A673 (cell line): ENCODE data around the gene UNC45A. TPM values are rescaled to one million over a fixed set of nuclear protein-coding genes. Genes with fewer than 3 reads are reported as not detected.

Experiments used
- BruUV-seq: library from RNA; stranded (reverse); fragments of 400-500 nt; replicated peaks from 2 replicates; lab custom pipeline; 2021; lab: Mats Ljungman, UMichigan
- CTCF ChIA-PET: fragments of 300-600 bp; sonication (Branson Sonifier 250); formaldehyde crosslinking; loops from one replicate; lab custom pipeline; 2022; ENCODE audit warnings: antibody characterized with exemption; lab: Charles Lee
- POLR2A ChIA-PET: fragments of 300-600 bp; sonication (Branson Sonifier 250); formaldehyde crosslinking; loops from one replicate; lab custom pipeline; 2022; ENCODE audit warnings: antibody characterized with exemption; ENCODE audit not compliant: low non-redundant PET; lab: Charles Lee
- DNase-seq: peaks from one replicate; pipeline ENCODE4 v3.0.0-alpha.2; 2015; ENCODE audit warnings: low spot score
- H3K27ac ChIP-seq: fragments of 200-600 bp; sonication (generic); 2 replicates; pipeline ENCODE4 v1.5.1; 2016; ENCODE audit warnings: mixed run types, low read depth, mild to moderate bottlenecking, mixed read lengths, antibody characterized with exemption, low read length; ENCODE audit not compliant: poor library complexity, severe bottlenecking
- H3K27me3 ChIP-seq: fragments of 200-600 bp; sonication (generic); replicated peaks from 2 replicates; pipeline ENCODE4 v1.6.1; 2017; ENCODE audit warnings: mixed run types, low read depth, mild to moderate bottlenecking, mixed read lengths, antibody characterized with exemption, low read length; ENCODE audit not compliant: insufficient read depth, poor library complexity
- H3K36me3 ChIP-seq: fragments of 200-600 bp; sonication (generic); 2 replicates; pipeline ENCODE4 v1.6.1; 2016; ENCODE audit warnings: mixed run types, mild to moderate bottlenecking, mixed read lengths, antibody characterized with exemption, low read length; ENCODE audit not compliant: insufficient read depth, poor library complexity, severe bottlenecking
- H3K4me1 ChIP-seq: fragments of 200-600 bp; sonication (generic); 2 replicates; pipeline ENCODE4 v1.6.1; 2017; ENCODE audit warnings: mixed run types, mild to moderate bottlenecking, mixed read lengths, antibody characterized with exemption, low read length; ENCODE audit not compliant: insufficient read depth, poor library complexity, severe bottlenecking
- H3K4me3 ChIP-seq: fragments of 200-600 bp; sonication (generic); 2 replicates; pipeline ENCODE4 v1.5.1; 2016; ENCODE audit warnings: low read depth, mixed run types, mild to moderate bottlenecking, mixed read lengths, low read length; ENCODE audit not compliant: poor library complexity, severe bottlenecking
- H3K9me3 ChIP-seq: fragments of 200-600 bp; sonication (generic); 2 replicates; pipeline ENCODE4 v1.6.1; 2016; ENCODE audit warnings: mixed run types, low read depth, mild to moderate bottlenecking, mixed read lengths, antibody characterized with exemption, low read length; ENCODE audit not compliant: poor library complexity, severe bottlenecking
- CTCF ChIP-seq: fragments of 300-800, 200-600 bp; sonication (generic); conservative IDR thresholded peaks from 2 replicates; pipeline ENCODE4 v1.5.1; 2017; ENCODE audit warnings: low read depth, mild to moderate bottlenecking, antibody characterized with exemption, low read length, moderate library complexity, mixed read lengths
- EZH2 ChIP-seq: fragments of 200-600 bp; sonication (generic); IDR thresholded peaks from 2 replicates; pipeline ENCODE4 v1.6.1; 2017; ENCODE audit warnings: borderline replicate concordance, low read depth, mild to moderate bottlenecking, mixed read lengths, antibody characterized with exemption, low read length; ENCODE audit not compliant: poor library complexity, severe bottlenecking
- intact Hi-C: fragments of 100-400 bp; cut with micrococcal nuclease; formaldehyde crosslinking; loops from one replicate; pipeline ENCODE4 v1.10.0; 2022; ENCODE audit not compliant: unreplicated experiment
- total RNA-seq: library from RNA; stranded (reverse); gene quantifications from 2 replicates; pipeline ENCODE4 v1.2.3, GENCODE V29; 2021

Gene UNC45A
- total RNA-seq, 1 experiment from 2014 or later: 74.4 TPM

GRCh38 chr15:90909976-90910375 lies 25.1 kb upstream of the UNC45A start:
- no peaks in the 10 kb centered on the region for H3K27me3 ChIP-seq
- POLR2A ChIA-PET: no interaction called here
- peaks cover 86% of the 10 kb centered on the region for H3K36me3 ChIP-seq
- intact Hi-C loops: loop anchor here (10.0 kb wide), 1 partner anchor 365 kb away; no protein-coding TSS in a partner anchor
- TF ChIP-seq CTCF (no peak), EZH2 (no peak)
- no peaks in the 10 kb centered on the region for H3K4me1 ChIP-seq
- no peak overlapping the region for H3K27ac ChIP-seq
- CTCF ChIA-PET: no interaction called here
- DNase-seq: no peak
- no TSS peak for BruUV-seq
- no peak overlapping the region for H3K4me3 ChIP-seq
- no peaks in the 10 kb centered on the region for H3K9me3 ChIP-seq

- no peak for DNase-seq
- intact Hi-C loops: no loop called here
- ChIA-PET CTCF (no interaction called here), POLR2A (no interaction called here)
- no peaks in the 10 kb centered on the region for H3K27me3 ChIP-seq
- no peak for TF ChIP-seq CTCF
- no peak for TF ChIP-seq EZH2
- no peak overlapping the region for H3K4me3 ChIP-seq
- H3K27ac ChIP-seq: no peak overlapping the region
- H3K36me3 ChIP-seq: peaks cover 84% of the 10 kb centered on the region
- no peaks in the 10 kb centered on the region for H3K9me3 ChIP-seq
- H3K4me1 ChIP-seq: no peaks in the 10 kb centered on the region
- BruUV-seq: no TSS peak
Measured at GRCh38 chr15:90910441-90911301, 24.4 kb upstream of the UNC45A start.

GRCh38 chr15:90911302-90911623 lies 23.8 kb upstream of the UNC45A start:
- TF ChIP-seq CTCF: no peak
- TF ChIP-seq EZH2: no peak
- Histone ChIP-seq H3K4me3 (no peak overlapping the region), H3K4me1 (no peaks in the 10 kb centered on the region), H3K36me3 (peaks cover 84% of the 10 kb centered on the region), H3K9me3 (no peaks in the 10 kb centered on the region), H3K27me3 (no peaks in the 10 kb centered on the region), H3K27ac (no peak overlapping the region)
- no TSS peak for BruUV-seq
- ChIA-PET POLR2A (no interaction called here), CTCF (no interaction called here)
- no peak for DNase-seq
- intact Hi-C loops: no loop called here
